Adrenal gland (tissue), 5 donors: ENCODE data around the gene PRKCA.

Source experiments
- POLR2A ChIP-seq, 2 donors: fragments of 450-650 bp; IDR thresholded peaks; one replicate each; pipeline ENCODE4 v1.6.1; 2017; ENCODE audit warnings: antibody characterized with exemption in 2 of 2, mild to moderate bottlenecking in 2 of 2, moderate library complexity in 1 of 2
- TF ChIP-seq, protein P1 (sequence below), 6 experiments: fragments of 450-650 bp in 4 of 6; fragments of 200-600 bp in 2 of 6; sonication (generic) in 1 of 6; IDR thresholded peaks; 1 replicate in 5 of 6; 2 replicates in 1 of 6; pipeline versions ENCODE4 v1.5.1 to v1.8.0; 2016 to 2021; ENCODE audit warnings: antibody characterized with exemption in 6 of 6, mild to moderate bottlenecking in 2 of 6, moderate library complexity in 1 of 6
- donor health status: DM: no; HTN: no; CAD: no.

DNA sequence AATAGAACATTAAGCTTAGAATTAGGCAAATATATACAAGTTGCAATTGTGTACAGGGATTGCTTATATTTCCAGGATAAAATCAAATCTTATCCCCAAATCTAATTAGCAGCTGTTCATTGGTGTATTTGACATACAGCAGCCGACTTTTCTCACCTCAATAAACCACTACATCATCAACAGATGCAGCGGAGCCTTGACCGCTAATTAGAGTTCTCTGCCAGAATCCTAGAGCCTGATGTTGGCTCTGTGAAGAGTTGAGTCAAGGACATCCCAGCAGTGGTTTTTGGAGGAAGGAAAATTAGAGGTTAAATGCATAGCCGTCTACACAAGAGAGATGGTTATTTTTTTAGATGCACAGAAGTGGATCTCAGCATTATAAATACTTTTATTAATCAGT is 310.6 kb downstream of the PRKCA start:
- TF ChIP-seq, protein P1, sequence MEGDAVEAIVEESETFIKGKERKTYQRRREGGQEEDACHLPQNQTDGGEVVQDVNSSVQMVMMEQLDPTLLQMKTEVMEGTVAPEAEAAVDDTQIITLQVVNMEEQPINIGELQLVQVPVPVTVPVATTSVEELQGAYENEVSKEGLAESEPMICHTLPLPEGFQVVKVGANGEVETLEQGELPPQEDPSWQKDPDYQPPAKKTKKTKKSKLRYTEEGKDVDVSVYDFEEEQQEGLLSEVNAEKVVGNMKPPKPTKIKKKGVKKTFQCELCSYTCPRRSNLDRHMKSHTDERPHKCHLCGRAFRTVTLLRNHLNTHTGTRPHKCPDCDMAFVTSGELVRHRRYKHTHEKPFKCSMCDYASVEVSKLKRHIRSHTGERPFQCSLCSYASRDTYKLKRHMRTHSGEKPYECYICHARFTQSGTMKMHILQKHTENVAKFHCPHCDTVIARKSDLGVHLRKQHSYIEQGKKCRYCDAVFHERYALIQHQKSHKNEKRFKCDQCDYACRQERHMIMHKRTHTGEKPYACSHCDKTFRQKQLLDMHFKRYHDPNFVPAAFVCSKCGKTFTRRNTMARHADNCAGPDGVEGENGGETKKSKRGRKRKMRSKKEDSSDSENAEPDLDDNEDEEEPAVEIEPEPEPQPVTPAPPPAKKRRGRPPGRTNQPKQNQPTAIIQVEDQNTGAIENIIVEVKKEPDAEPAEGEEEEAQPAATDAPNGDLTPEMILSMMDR (IDR thresholded peaks at IDR 0.05), result no peak
- no peak for TF ChIP-seq POLR2A (IDR thresholded peaks at IDR 0.05)
